Tongue (tissue), 2 donors: ENCODE results near the gene NPAS3. TPM values are rescaled to one million over a fixed set of nuclear protein-coding genes. Genes with fewer than 3 reads are reported as not detected.

ENCODE experiments used
- DNase-seq: peaks from one replicate; pipeline ENCODE4 v3.0.0-alpha.2; 2015
- total RNA-seq: library from RNA; depleted of rRNA; stranded (reverse); fragments of >200 nt; gene quantifications from one replicate; pipeline ENCODE4 v1.2.3, GENCODE V29; 2014

The NPAS3 gene
- total RNA-seq, 1 donor from 2014 or later = 4.4 TPM

DNA sequence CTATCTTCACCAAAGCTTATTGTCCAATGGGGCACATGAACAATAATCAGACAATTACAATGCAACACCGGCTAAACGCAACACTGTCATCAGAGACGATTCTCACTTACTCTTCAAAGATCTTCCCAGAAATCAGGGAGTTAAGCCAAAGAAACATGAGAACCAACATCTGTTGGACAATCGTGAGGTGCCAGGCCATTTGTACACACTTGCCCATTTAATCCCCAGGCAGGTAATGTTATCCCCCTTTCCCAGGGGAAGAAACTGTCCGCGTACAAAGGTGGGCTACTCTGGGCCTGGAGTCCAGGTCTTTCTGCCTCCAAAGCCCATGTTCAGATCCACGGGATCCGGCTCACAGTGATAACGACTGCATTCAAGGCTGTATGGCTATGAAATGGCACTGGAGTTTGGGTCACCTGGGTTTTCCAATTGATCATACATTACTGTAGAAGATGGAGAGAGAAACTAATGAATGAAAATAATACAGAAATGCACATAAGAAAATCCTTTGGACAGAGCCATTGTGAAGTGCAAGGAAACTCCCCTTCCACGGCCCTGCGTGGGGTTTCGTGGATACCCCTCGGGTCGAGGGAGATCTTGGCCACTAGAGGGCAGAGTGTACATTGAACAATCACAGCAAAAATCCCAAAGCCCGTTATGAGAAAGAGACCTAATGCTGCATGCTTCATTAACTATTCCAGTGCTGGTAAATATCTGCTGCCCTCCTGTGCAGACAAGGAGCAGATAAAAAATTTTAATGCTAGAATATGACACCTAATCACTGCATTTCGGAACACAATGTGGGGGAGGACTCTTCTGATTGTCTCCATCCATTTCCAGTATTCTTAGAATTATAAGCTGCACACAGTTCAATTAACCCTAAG, 900.8 kb downstream of the NPAS3 start:
- peak; percentile 79 for DNase-seq

DNA sequence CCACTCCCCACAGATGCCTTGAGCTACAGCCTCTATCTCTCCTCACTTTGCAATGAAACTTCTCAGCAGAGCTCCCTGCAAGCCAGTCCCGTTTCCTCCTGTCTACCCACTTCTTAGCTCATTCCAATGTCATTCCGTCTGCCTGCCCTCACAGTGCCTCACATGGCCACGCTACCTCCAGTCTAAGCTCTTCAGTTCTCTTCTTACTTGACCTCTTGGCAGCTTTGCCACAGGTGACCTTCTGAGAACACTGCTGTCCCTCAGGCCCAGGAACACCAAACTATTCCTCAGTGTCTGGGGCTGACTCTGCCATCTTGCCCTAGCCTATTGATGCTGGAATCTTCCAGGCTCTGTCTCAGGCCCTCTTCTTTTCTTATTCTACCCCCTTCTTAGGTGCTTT, 902.1 kb downstream of the NPAS3 start:
- DNase-seq = no peak

DNA sequence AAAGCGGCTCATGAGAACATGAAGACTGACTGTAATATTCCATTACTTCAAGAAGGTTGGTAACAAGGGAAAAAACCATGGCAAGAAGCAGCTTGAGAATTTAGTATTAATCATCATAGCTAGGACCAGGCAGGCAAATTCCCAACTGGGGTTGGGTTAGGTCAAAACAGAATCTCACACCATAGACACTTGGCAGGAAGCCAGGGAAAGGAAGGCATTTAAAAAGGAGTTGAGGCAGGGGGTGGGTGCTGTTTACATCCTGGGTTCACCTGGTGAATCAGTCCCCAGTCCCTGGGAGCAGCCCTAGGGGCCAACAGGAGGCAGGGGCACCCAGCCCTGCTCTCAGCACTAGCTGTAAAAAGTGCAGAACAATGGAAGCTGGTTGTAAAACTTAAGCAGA, 903.6 kb downstream of the NPAS3 start:
- no peak for DNase-seq

DNA sequence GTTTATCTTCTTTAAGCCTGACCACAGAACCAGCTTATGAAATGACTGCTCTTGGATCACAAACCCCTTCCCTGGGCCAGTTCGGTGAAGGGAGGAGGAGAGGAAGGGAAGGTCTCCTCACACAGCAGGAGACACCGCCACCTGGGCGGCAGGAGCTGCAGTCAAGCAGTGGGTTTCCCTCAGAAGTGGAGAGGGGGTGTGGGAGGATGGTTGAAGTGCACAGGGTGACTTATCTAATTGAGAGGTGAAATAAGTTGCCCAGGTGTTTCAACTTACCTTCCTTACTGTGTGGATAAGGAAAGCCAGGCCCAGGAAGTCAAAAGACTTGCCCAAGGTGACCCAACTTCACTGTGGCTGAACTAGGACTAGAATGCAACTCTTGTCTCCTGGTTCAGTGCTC, 905.4 kb downstream of the NPAS3 start:
- no peak for DNase-seq

DNA sequence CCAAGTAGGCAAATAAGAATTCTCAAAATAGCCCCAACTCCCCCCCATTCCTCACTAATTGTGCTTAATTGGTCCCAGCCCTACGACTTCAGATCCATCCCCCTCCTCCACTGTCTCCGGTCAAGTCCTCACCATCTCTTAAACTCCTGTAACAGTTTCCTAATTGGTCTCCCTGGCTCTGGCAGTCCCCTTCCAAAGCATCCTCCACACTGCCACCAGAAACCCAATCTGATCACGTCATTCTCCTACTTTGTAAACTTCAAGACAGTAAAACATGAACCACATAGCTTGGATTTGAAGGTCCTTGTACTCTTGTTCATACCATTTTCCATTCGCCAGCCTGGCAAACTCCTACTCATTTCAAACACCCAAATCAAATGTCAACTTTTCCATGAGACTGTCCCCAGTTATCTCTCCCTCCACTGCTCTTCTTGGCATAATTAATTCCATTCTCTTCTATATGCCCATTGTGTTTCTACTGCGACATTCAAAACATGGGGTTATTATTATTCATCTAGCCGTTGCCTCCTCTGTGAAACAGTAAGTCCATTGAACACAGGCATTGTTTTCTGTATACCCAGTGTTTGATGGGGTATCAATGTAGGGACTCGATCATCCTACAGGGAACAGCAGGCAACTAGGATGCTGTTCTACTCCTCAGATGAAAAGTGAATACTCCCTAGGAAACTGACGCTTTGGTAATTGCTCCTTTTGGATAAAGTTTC, 907.6 kb downstream of the NPAS3 start:
- DNase-seq = no peak

DNA sequence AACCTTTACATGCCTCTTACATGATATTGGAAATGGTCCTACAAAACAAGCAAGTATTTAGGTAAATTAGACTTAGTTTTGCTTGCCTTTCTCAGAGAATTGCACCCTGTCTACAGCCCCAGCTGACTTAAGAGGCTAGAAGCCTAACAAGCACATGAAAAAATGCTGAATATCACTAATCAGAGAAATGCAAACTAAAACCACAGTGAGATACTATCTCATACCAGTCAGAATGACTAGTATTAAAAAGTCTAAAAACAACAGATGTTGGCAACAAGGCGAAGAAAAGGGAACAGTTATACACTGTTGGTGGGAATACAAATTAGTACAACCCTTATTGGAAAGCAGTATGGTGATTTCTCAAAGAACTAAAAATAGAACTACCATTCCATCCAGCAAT, 908.4 kb downstream of the NPAS3 start:
- no peak for DNase-seq

DNA sequence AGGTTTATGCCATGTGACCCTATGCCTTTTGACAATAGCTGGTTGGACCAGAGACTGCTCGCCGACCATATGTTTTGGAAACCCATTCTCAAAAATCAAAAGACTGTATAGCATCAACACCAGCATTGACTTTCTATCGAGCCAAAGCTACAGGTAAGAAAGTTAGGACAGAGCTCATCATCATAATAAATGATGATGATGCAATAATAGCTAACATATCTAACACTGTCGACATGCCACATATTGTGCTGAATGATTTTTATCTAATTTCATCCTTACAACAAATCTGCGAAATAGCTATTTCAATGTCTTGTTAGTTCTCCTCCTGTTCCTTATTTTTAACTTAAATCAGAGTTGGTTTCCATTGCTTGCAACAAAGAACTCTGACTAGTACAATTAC, 909.3 kb downstream of the NPAS3 start:
- DNase-seq = no peak

DNA sequence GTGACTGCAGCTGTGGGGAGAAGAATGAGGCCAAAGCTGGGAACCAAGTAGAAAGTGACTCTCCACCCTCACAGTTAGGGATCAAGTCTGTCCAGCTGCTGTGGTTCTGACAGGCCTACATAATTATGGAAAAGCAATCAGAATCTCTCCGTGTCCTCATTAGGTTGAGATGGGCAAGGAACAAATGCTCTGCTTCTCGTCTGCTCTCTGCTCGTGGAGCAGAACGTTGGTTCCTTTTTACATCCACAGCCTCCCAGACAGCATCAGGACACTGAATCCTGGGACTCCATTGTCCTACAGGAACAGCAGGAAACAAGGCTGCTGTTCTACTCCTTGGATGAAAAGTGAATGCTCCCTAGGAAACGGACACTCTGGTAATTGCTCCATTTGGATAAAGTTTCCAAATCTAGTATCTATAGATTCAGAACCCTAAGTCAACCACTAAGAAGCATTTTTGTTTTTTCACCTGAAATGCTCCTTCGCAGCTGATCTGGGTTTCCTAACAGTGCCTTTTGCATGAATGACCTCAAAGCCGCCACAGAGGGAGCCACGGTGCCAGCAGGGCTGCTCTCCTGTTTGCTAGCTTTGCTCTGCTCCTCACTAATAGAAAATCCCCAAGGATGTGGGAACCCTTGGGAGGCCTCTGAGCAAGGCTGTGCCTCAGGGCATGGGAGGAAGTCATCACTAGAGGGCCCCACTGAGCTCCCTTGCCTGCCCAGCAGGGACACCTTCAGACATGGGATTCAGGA, 910.2 kb downstream of the NPAS3 start:
- DNase-seq = peak; percentile 62

DNA sequence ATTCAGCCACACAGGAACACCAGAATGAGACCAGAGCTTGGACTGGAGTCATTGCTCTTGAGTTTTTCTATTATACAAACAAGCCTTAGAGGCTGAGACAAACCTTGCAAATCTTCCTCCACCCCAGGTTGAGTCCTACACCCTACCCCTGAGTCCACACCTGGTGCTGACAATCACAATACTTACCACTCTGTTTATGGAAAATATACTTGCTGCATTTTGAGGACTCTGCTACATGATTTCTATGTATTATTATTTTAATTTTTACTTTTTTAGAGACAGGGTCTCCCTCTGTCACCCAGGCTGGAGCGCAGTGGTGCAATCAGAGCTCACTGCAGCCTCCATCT, 910.7 kb downstream of the NPAS3 start:
- no peak for DNase-seq

DNA sequence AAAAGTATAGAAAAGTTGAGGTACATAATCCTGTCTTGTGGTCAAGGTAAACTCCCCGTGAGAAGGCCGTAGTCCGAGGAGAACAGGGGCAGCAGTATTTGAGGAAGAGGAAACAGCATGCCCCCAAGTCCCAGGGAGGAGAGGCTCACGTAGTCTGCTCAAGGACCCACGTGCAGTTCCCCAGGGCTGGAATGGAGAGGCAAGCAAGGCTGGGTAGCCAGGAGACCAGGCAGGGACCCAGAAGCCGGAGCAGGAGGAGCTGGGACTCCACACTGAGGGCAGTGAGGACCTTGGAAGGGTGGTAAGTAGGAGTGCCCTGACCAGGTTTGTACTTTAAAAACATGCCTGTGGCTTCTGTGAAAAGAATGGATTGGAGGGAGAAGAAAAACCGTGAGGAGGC, 912.1 kb downstream of the NPAS3 start:
- DNase-seq = no peak

DNA sequence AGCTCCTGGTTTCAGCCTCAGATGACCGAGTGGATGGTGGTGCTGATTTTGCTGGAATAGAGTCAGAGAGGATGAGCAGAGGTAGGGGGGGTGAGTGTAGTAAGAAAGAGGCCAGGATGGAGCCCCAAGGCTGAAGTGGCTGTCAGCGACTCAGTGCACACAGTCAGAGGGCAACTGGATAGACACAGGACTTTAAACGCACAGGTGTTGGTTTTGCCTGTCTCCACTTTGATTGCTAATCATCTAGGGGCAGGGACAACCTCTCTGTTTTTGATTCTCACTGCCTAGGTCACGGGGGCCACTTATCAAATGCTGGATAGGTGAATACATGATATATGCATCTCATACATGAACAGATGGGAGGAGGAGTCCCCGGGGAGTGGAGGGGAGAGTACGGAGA, 912.7 kb downstream of the NPAS3 start:
- DNase-seq = no peak

DNA sequence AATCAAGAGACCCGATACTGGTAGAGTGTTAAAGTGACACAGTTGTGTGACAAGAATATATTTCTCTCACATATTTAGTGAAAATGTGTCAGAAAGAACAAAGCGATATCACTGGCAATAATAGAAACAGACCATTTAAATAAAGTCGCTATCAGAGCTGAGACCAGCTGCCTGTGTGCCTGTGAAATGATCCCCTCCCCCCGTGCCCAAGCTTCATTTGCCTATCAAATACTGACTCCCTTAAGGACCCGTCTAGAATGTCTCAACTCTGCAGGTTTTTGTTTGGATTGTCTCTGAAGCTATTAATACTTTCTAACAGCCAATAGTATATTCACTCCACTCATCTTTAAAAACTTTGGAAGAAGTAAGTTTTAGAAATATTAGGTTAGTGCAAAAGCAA, 913.3 kb downstream of the NPAS3 start:
- no peak for DNase-seq
